Prostate gland (tissue), 2 donors: ENCODE data around the gene NFAM1. TPM values are rescaled to one million over a fixed set of nuclear protein-coding genes. Genes with fewer than 3 reads are reported as not detected.

Source experiments
- DNase-seq: peaks from one replicate; pipeline ENCODE4 v3.0.0-alpha.2; 2019; ENCODE audit warnings: low spot score
- H3K27ac ChIP-seq, 2 donors: fragments of 200-600 bp; sonication (generic); 2 replicates each; pipeline ENCODE4 v1.5.1; 2017 to 2019
- H3K27me3 ChIP-seq: fragments of 200-600 bp; sonication (generic); replicated peaks from 2 replicates; pipeline ENCODE4 v1.5.1; 2019; ENCODE audit not compliant: insufficient read depth
- H3K36me3 ChIP-seq, 2 donors: fragments of 200-600 bp; sonication (generic); 1 replicate in 1 of 2; 2 replicates in 1 of 2; pipeline versions ENCODE4 v1.5.1 to v1.8.1; 2017 to 2019
- H3K4me1 ChIP-seq: fragments of 200-600 bp; sonication (generic); replicated peaks from 2 replicates; pipeline ENCODE4 v1.5.1; 2019
- H3K4me3 ChIP-seq, 2 donors: fragments of 200-600 bp; sonication (generic); 2 replicates each; pipeline ENCODE4 v1.5.1; 2017 to 2019
- H3K9me3 ChIP-seq: fragments of 200-600 bp; sonication (generic); 2 replicates; pipeline ENCODE4 v1.5.1; 2017
- CTCF ChIP-seq, 4 experiments: fragments of 200-600 bp in 2 of 4; fragments of 450-650 bp in 2 of 4; sonication (generic) in 2 of 4; IDR thresholded peaks; 1 replicate in 3 of 4; 2 replicates in 1 of 4; pipeline ENCODE4 v1.5.1; 2016 to 2019; ENCODE audit warnings: antibody characterized with exemption in 4 of 4, mild to moderate bottlenecking in 2 of 4, moderate library complexity in 2 of 4
- POLR2A ChIP-seq: fragments of 450-650 bp; IDR thresholded peaks from one replicate; pipeline ENCODE4 v1.6.1; 2016; ENCODE audit warnings: antibody characterized with exemption, mild to moderate bottlenecking
- POLR2AphosphoS5 ChIP-seq: sonication (generic); formaldehyde crosslinking; IDR thresholded peaks from one replicate; pipeline ENCODE4 v1.6.1; 2017; ENCODE audit warnings: antibody characterized with exemption
- WGBS: methylation state at CpG from one replicate; pipeline ENCODE4 v1.1.5; 2018; 5-methylcytosine and 5-hydroxymethylcytosine counted together
- intact Hi-C: fragments of 100-400 bp; cut with DNase I; formaldehyde crosslinking; loops from one replicate; pipeline ENCODE4 v1.14.2; 2022
- total RNA-seq, 2 donors: library from RNA; depleted of rRNA; stranded (reverse); fragments of >200 nt; gene quantifications; one replicate each; pipeline ENCODE4 v1.1.0, GENCODE V29; 2016

Gene NFAM1
- total RNA-seq, 2 donors from 2014 or later, result 0.36 to 2.4 TPM

GRCh38 chr22:42334875-42335512, 97.2 kb downstream of the NFAM1 start:
- DNase-seq, result no peak
- intact Hi-C loops, result loop anchor here (10.0 kb wide), 1 partner anchor 60 kb away; no protein-coding TSS in a partner anchor
- 74% methylated on average over 11 of the region's 11 CpGs for WGBS

GRCh38 chr22:42333544-42333943, 98.7 kb downstream of the NFAM1 start:
- Histone ChIP-seq H3K4me1 (no peaks in the 10 kb centered on the region), H3K9me3 (no peaks in the 10 kb centered on the region), H3K36me3 (no peaks in the 10 kb centered on the region), H3K27ac (no peak overlapping the region), H3K27me3 (no peaks in the 10 kb centered on the region), H3K4me3 (no peak overlapping the region)
- intact Hi-C loops, result loop anchor here (10.0 kb wide), 1 partner anchor 61 kb away; no protein-coding TSS in a partner anchor
- WGBS, result 86% methylated on average over 6 of the region's 8 CpGs
- no peak for TF ChIP-seq POLR2AphosphoS5
- no peak for TF ChIP-seq POLR2A
- no peak for TF ChIP-seq CTCF (IDR thresholded peaks at IDR 0.05)
- DNase-seq, result no peak

More at GRCh38 chr22:42334875-42335512, 97.2 kb downstream of the NFAM1 start:
- no peak for TF ChIP-seq POLR2A
- Histone ChIP-seq H3K4me3 (no peak overlapping the region), H3K27me3 (no peaks in the 10 kb centered on the region), H3K27ac (no peak overlapping the region), H3K4me1 (no peaks in the 10 kb centered on the region), H3K9me3 (no peaks in the 10 kb centered on the region), H3K36me3 (no peaks in the 10 kb centered on the region)

- no peak overlapping the region for H3K27ac ChIP-seq
These were observed 100.1 kb downstream of the NFAM1 start for GRCh38 chr22:42332089-42332488.

GRCh38 chr22:42331014-42331413, 101.2 kb downstream of the NFAM1 start:
- intact Hi-C loops, result loop anchor here (10.0 kb wide), 1 partner anchor 64 kb away; no protein-coding TSS in a partner anchor

More at GRCh38 chr22:42332089-42332488, 100.1 kb downstream of the NFAM1 start:
- H3K27me3 ChIP-seq, result no peaks in the 10 kb centered on the region
- no peak overlapping the region for H3K4me3 ChIP-seq
- TF ChIP-seq POLR2AphosphoS5 (no peak), POLR2A (no peak), CTCF (IDR thresholded peaks at IDR 0.05) (no peak)
- no peaks in the 10 kb centered on the region for H3K36me3 ChIP-seq
- no peak for DNase-seq
- intact Hi-C loops, result loop anchor here (10.0 kb wide), 1 partner anchor 63 kb away; no protein-coding TSS in a partner anchor
- no peaks in the 10 kb centered on the region for H3K9me3 ChIP-seq
- 78% methylated on average over 7 of the region's 7 CpGs for WGBS
- no peaks in the 10 kb centered on the region for H3K4me1 ChIP-seq

More at GRCh38 chr22:42331014-42331413, 101.2 kb downstream of the NFAM1 start:
- Histone ChIP-seq H3K27me3 (no peaks in the 10 kb centered on the region), H3K4me3 (no peak overlapping the region), H3K4me1 (no peaks in the 10 kb centered on the region), H3K9me3 (no peaks in the 10 kb centered on the region), H3K36me3 (no peaks in the 10 kb centered on the region), H3K27ac (no peak overlapping the region)
- no peak for DNase-seq
- no peak for TF ChIP-seq POLR2A
- no peak for TF ChIP-seq POLR2AphosphoS5
- TF ChIP-seq CTCF (IDR thresholded peaks at IDR 0.05), result no peak
- 23% methylated on average over 22 of the region's 22 CpGs for WGBS

Other genes starting within 250 kb of the NFAM1 start
- 10 to 100 TPM; 43.9 to 47.3 TPM for gene TCF20, start 161.8 kb downstream of the NFAM1 start, total RNA-seq
- 10 to 100 TPM; 32.4 to 41.5 TPM for gene RRP7A, start 87.4 kb upstream of the NFAM1 start, total RNA-seq
- gene SERHL2, start 121.6 kb upstream of the NFAM1 start, total RNA-seq, result 10 to 100 TPM; 10.2 to 54.7 TPM
- gene POLDIP3, start 182.5 kb upstream of the NFAM1 start, total RNA-seq, result 10 to 100 TPM; 46.4 to 62.6 TPM
- gene ATP5MGL, start 208.2 kb upstream of the NFAM1 start, total RNA-seq, result not detected
- gene CYB5R3, start 217.0 kb upstream of the NFAM1 start, total RNA-seq, result 100 to 1,000 TPM; 125 to 455 TPM